Stomach (tissue), 4 donors: Measurements from ENCODE around the gene SLC8B1.

Source experiments
- CTCF ChIP-seq, 7 experiments: fragments of 450-650 bp in 4 of 7; fragments of 200-600 bp in 3 of 7; sonication (generic) in 3 of 7; IDR thresholded peaks; one replicate each; pipeline ENCODE4 v1.5.1; 2016 to 2019; ENCODE audit warnings: antibody characterized with exemption in 7 of 7, control low read depth in 2 of 7, mild to moderate bottlenecking in 1 of 7
- POLR2A ChIP-seq, 4 donors: fragments of 450-650 bp; IDR thresholded peaks; one replicate each; pipeline ENCODE4 v1.6.1; 2016; ENCODE audit warnings: antibody characterized with exemption in 4 of 4, control low read depth in 2 of 4, mild to moderate bottlenecking in 1 of 4, moderate library complexity in 1 of 4
- POLR2AphosphoS5 ChIP-seq, 3 donors: sonication (generic); formaldehyde crosslinking; IDR thresholded peaks; one replicate each; pipeline ENCODE4 v1.6.1; 2016; ENCODE audit warnings: antibody characterized with exemption in 3 of 3

GRCh38 chr12:113270709-113271009 lies 64.2 kb downstream of the SLC8B1 start:
- TF ChIP-seq CTCF (IDR thresholded peaks at IDR 0.05) (no peak), POLR2AphosphoS5 (IDR thresholded peaks at IDR 0.05) (no peak), POLR2A (IDR thresholded peaks at IDR 0.05) (no peak)
